Retinal pigment epithelial cell (primary cell): Measurements from ENCODE around the gene BRF1.

Experiments used
- DNase-seq: peaks from one replicate; pipeline ENCODE4 v3.0.0-alpha.2; 2010; ENCODE audit warnings: low read depth
- H3K4me3 ChIP-seq: 2 replicates; pipeline ENCODE4 v1.5.1; 2011; ENCODE audit warnings: mild to moderate bottlenecking, low read length, control low read depth, moderate library complexity
- TF ChIP-seq, protein P1 (sequence below): conservative IDR thresholded peaks from 2 replicates; pipeline ENCODE4 v1.5.1; 2011; ENCODE audit warnings: low read depth, low read length, control low read depth, inconsistent platforms

BRF1 gene

DNA sequence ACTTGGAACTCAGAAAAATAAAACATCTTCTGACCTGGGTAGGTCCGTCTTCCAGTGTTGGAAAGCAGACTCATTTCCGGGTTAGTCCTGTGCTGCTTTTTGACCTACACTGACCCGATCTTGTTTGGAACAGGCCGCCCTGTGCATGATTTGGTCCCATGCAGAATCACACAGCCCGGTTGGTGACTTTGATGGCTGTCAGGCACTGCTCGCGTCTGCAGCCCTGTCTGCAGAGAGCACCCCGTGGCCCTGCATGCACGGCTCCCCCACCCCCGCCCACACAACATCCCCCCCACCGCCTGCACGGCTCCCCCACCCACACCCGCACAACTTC, 45.4 kb upstream of the BRF1 start:
- DNase-seq: no peak
- TF ChIP-seq, protein P1, sequence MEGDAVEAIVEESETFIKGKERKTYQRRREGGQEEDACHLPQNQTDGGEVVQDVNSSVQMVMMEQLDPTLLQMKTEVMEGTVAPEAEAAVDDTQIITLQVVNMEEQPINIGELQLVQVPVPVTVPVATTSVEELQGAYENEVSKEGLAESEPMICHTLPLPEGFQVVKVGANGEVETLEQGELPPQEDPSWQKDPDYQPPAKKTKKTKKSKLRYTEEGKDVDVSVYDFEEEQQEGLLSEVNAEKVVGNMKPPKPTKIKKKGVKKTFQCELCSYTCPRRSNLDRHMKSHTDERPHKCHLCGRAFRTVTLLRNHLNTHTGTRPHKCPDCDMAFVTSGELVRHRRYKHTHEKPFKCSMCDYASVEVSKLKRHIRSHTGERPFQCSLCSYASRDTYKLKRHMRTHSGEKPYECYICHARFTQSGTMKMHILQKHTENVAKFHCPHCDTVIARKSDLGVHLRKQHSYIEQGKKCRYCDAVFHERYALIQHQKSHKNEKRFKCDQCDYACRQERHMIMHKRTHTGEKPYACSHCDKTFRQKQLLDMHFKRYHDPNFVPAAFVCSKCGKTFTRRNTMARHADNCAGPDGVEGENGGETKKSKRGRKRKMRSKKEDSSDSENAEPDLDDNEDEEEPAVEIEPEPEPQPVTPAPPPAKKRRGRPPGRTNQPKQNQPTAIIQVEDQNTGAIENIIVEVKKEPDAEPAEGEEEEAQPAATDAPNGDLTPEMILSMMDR: no peak
- H3K4me3 ChIP-seq: no peak overlapping the region

DNA sequence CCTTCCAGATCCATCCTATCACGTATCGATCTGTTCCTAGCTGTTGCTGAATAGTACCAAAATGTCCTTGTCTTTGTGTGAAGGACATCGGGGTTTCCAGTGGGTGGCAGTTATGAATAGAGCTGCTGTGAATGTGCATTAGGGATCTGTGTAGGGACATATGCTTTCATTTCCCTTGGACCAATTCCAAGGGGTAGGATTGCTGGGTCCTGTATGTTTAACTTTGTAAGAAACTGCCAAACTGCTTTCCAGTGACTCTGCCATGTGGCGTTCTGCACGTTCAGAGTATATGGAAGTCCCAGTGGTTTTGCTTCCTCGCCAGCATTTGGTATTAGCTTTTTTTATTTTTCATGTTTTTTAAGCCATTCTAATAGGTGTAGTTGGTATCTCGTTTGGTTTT, 42.4 kb upstream of the BRF1 start:
- DNase-seq: no peak
- no peak overlapping the region for H3K4me3 ChIP-seq
- TF ChIP-seq, protein P1: no peak

DNA sequence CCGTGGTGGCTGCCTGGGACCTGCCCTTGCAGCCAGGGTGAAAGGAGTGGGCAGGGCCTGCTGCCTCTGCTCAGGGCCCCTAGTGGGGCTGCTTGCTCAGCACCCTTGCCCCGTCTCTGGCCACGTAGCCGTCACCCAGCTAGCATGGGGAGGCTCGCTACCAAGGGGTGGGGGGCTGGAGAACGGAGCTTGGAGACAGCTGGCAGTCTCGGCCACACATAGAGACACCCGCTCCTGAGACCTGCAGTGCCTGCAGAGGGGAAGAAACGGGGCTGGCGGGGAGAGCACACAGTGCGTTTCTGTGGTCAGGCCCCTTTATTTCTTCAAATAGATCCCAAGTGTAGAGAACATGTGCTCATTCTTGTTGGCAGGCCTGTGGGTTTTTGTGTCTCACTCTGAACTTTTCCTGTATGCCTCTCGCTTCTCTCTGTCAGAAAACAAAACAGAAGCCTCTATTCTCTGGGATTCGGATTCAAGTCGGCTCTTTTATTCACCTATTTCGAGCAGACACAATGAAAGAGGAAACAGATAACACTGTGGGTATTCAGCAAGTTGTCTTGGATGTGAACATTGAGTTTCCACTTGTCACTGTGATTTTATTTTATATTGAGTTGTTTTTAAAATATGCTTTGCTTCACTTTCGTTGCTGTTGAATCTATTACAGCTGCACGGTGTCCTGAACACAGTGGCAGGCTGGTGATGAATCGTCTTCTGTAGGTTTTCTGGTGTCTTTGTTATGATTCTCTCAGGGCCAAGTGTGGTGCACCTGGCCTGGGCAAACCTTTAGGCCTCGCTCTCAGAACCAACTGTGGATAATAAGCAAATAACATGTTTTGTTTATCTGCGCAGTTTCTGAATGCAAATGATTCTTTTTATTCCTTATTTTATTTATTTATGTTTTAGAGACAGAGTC, 40.3 kb upstream of the BRF1 start:
- TF ChIP-seq, protein P1: no peak
- no peak for DNase-seq
- H3K4me3 ChIP-seq: no peak overlapping the region

DNA sequence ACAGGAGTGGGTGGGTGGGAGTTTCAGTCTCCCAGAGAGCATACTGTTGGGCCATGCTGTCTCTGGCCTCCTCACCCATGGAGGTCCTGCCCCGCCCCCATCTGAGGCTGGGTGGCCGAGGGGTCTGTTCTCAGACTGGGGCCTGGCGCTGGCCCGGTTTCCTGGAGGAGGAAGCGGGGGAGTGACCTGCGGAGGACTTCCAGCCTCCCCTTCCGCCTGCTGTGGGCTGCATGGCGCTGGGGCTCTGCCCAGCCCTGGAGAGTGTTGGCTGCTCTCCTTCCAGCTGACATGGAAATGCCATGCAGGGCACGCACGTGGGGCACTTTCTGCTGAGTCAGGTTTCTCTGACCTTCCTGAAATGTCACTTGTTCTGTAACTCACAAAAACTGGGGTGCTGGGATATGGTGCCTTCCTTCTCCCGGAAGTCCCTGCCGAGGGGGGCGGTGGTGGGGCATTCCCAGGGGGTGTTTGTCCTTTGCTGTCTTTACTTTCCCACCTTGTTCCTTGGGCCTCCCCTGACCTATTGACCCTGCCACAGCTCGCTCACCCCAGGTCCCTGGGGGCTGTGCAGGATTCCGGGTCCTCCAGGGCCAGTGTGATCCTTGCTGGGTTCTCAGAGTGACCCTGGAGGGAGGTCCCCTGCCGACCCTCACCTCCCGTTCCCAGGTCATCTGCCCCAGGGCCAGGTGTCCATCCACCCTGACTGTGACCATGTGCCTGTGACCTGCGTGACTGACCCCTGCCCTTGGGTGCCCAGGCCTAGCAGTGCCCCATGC, 37.4 kb upstream of the BRF1 start:
- TF ChIP-seq, protein P1: no peak
- no peak for DNase-seq

DNA sequence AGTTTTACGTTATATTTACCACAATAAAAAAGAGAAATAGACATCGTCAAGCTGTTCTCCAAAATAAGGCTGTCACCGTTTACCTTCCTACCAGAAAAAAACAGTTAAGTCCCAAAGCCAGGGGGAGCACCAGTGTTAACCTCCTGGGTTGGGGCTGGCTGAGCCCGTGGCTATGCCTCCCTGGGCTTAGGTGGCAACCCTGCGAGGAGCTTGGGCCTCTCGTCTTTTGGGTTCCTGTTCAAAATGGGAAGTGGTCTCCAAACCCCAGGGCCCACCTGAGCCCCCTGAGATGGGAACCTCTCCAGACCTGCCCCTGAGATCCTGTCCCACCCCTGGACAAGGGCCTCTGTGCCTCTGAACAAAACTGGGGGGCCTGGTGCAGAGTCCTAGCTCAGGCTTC, 36.6 kb upstream of the BRF1 start:
- TF ChIP-seq, protein P1: no peak
- no peak for DNase-seq
- H3K4me3 ChIP-seq: no peak overlapping the region

More for the DNA sequence above, 37.4 kb upstream of the BRF1 start:
- no peak overlapping the region for H3K4me3 ChIP-seq

DNA sequence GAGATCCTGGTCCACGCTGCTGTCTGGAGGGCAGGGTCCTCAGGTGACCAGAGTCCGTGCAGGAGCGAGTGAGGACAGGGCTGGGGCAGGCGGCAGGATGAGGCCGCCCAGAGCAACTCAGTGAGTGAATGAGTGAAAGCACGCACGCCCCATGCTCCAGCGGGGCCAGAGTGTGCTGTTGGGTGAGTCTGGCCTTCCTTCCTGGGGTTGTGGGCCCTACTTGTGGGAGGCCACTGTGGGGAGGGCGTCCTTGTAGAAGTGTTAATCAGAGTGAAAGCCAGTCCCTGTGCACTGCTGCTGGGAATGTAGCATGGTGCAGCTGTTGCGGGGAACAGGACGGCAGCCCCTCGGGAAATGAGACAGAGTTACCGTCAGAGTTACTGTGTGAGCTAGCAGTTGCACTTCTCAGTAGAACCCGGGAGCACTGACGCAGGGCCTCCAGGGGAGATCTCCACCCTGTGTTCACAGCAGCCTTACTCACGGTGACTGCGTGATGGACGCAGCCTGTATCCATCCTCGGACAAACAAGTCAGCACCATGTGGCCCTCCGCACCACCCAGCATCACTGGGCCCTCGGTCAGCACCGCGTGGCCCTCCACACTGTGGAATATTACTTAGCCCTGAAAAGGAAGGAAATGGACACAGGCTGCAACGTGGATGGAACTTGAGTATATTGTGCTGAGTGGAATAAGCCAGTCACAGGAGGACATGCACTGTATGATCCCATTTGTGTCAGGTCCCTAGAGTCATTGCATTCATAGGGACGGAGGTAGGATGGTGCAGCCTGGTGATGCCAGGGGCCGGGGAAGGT, 35.9 kb upstream of the BRF1 start:
- TF ChIP-seq, protein P1: no peak
- H3K4me3 ChIP-seq: no peak overlapping the region
- DNase-seq: no peak
